Memory B cell (primary cell): Measurements from ENCODE around the gene ZC3HAV1.
A peak's percentile ranks its signal among the peaks of the same experiment; 100 is the strongest.
"Not testable (repeated sequence)": the region's sequence is repeated elsewhere in the genome, so short reads cannot be mapped to it uniquely, and the experiment has no call there.

ENCODE experiments used
- ATAC-seq: fragments of 150-1000 bp; cut with Tn5 transposase; 2 replicates; pipeline ENCODE4 v1.10.0; 2021; ENCODE audit warnings: low read depth, mild to moderate bottlenecking, moderate library complexity
- DNase-seq, 2 donors: peaks; one replicate each; pipeline ENCODE4 v3.0.0; 2022; ENCODE audit warnings: low spot score in 2 of 2
- H3K27ac Mint-ChIP-seq: one replicate; pipeline ENCODE4 v1.8.0; 2022; ENCODE audit warnings: mild to moderate bottlenecking, moderate library complexity, mixed read lengths
- H3K27me3 Mint-ChIP-seq: one replicate; pipeline ENCODE4 v1.8.0; 2022; ENCODE audit warnings: mixed read lengths
- H3K36me3 Mint-ChIP-seq: one replicate; pipeline ENCODE4 v1.8.0; 2022; ENCODE audit warnings: mild to moderate bottlenecking, mixed read lengths
- H3K4me1 Mint-ChIP-seq: one replicate; pipeline ENCODE4 v1.8.0; 2022; ENCODE audit warnings: mixed read lengths
- H3K4me3 Mint-ChIP-seq: one replicate; pipeline ENCODE4 v1.8.0; 2022; ENCODE audit warnings: mild to moderate bottlenecking, moderate library complexity, mixed read lengths
- H3K9me3 Mint-ChIP-seq: one replicate; pipeline ENCODE4 v1.8.0; 2022; ENCODE audit warnings: mixed read lengths

Gene ZC3HAV1

DNA sequence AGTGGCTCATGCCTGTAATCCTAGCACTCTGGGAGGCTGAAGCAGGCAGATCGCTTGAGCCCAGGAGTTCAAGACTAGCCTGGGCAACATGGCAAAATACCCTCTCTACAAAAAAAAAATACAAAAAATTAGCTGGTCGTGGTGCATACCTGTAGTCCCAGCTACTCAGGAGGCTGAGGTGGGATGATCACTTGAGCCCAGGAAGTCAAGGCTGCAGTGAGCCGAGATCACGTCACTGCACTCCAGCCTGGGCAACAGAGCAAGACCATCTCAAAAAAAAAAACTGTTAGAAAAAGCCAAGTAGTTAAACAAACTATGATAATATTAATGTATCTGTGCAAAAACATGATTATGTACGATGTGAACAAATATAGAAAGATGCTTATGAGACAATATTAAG lies 83.7 kb downstream of the ZC3HAV1 start:
- not testable (repeated sequence) for H3K4me3 Mint-ChIP-seq, H3K27ac Mint-ChIP-seq, ATAC-seq, DNase-seq, H3K4me1 Mint-ChIP-seq, H3K27me3 Mint-ChIP-seq, H3K9me3 Mint-ChIP-seq
- H3K36me3 Mint-ChIP-seq = peaks cover 11% of the 10 kb centered on the region

DNA sequence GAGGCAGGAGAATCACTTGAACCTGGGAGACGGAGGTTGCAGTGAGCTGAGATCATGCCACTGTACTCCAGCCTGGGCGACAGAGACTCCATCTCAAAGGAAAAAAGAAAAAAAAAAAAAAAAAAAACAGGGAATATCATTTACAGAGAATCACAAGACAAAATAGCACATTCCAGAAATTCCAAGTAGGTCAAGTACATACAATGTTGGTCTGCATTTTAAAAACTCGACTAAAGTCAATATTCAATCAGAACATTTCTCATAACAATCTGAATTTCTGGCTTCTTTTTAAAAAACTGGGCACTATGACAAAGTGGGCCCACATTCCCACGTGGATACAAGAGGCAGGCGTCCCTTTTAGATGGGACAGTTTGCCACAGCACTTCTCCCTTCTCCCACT lies 86.4 kb downstream of the ZC3HAV1 start:
- no peak overlapping the region for H3K4me3 Mint-ChIP-seq
- ATAC-seq (no peak), DNase-seq (no peak)
- no peaks in the 10 kb centered on the region for H3K27me3 Mint-ChIP-seq
- H3K9me3 Mint-ChIP-seq = no peaks in the 10 kb centered on the region
- peaks cover 4% of the 10 kb centered on the region for H3K36me3 Mint-ChIP-seq
- H3K27ac Mint-ChIP-seq = no peak overlapping the region
- H3K4me1 Mint-ChIP-seq = no peaks in the 10 kb centered on the region

GRCh38 chr7:139022286-139022685 lies 87.2 kb downstream of the ZC3HAV1 start:
- DNase-seq (no peak), ATAC-seq (no peak)
- Mint-ChIP-seq H3K4me3 (no peak overlapping the region), H3K36me3 (peaks cover 4% of the 10 kb centered on the region), H3K27me3 (no peaks in the 10 kb centered on the region), H3K27ac (no peak overlapping the region), H3K9me3 (no peaks in the 10 kb centered on the region), H3K4me1 (no peaks in the 10 kb centered on the region)

DNA sequence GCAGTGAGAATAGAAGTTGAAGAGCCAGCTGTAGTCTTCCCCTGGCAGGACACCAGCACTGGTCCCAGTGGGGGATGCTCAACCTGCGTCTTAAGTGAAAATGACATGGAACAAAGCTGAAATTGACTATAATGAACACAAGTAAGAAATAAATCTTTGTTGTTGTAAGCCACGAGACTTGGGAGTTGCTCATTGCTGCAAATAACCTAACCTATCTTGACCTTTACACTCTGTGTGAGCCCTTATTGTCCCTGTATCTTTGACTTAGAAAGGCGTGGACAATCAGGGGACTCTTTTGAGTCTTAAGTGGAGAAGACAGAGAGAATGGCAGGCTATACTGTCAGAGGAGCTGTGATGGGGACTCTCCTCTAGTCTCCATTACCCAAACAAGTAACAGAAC lies 90.6 kb downstream of the ZC3HAV1 start:
- no peak overlapping the region for H3K4me3 Mint-ChIP-seq
- H3K4me1 Mint-ChIP-seq = no peaks in the 10 kb centered on the region
- peaks cover 4% of the 10 kb centered on the region for H3K36me3 Mint-ChIP-seq
- peaks cover 3% of the 10 kb centered on the region for H3K27me3 Mint-ChIP-seq
- ATAC-seq (no peak), DNase-seq (no peak)
- H3K9me3 Mint-ChIP-seq = no peaks in the 10 kb centered on the region
- H3K27ac Mint-ChIP-seq = no peak overlapping the region

- H3K4me3 Mint-ChIP-seq = no peak overlapping the region
- peaks cover 6% of the 10 kb centered on the region for H3K27me3 Mint-ChIP-seq
- no peaks in the 10 kb centered on the region for H3K4me1 Mint-ChIP-seq
- H3K36me3 Mint-ChIP-seq = no peaks in the 10 kb centered on the region
- no peaks in the 10 kb centered on the region for H3K9me3 Mint-ChIP-seq
- peak; percentile 93 for ATAC-seq
- peak; percentile 13 to 51 for DNase-seq
- no peak overlapping the region for H3K27ac Mint-ChIP-seq
These were observed 92.5 kb downstream of the ZC3HAV1 start for GRCh38 chr7:139016931-139017511.

DNA sequence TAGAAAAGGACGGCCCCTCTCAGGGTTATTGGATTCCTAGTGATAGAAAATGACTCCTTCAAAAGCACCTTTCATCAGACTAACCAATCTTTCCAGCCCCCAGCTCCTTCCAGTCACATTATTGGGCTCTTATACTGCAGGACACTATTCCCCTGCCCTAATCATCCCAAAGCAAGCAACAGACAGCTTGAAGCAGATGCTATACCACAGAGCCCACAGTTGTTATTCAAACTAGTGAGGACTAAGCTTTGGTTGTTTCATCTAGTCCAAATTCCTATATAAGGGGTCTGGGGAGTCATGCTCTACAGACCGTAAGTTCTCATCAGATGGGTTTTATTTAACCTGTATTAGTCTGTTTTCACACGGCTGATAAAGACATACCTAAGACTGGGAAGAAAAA lies 98.1 kb downstream of the ZC3HAV1 start:
- Mint-ChIP-seq H3K27me3 (peaks cover 10% of the 10 kb centered on the region), H3K4me1 (no peaks in the 10 kb centered on the region), H3K9me3 (no peaks in the 10 kb centered on the region), H3K36me3 (no peaks in the 10 kb centered on the region), H3K27ac (no peak overlapping the region), H3K4me3 (no peak overlapping the region)
- ATAC-seq (no peak), DNase-seq (no peak)

DNA sequence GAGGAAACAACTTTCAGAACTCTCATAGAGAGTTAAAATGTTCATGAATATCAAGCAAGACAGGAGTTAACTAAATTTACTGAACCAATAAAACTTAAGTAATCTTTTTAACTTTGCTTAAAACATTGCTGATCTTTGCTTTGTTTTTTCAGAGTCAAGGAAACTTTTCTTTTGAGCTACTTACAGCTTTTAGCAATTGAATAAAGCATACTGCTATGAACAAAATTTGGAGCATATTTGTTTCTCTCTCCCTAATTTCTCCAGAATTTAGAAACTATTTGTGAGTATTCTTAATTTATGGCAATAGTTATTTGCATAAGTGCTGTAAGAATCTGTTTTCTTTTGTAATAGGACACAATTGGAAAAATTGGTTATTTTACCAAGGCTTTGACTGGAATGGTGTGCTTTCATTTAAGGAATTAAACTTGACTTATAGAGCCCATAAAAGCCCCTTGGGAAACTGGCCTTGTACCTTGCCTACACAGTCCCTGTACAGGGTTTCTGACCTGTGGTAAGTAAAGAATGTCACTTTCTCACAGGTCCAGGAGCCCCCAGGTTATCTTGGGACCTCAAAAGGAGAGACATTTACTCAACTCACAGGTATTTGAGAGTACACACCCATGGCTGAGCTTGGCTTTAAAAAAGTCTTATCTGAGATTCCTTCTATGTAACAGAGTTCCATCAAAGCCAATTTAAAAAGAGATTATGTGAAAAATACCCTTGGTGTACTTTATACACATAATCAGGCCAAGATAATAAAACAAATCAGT lies 105.0 kb downstream of the ZC3HAV1 start:
- H3K27ac Mint-ChIP-seq = no peak overlapping the region
- H3K27me3 Mint-ChIP-seq = no peaks in the 10 kb centered on the region
- ATAC-seq (no peak), DNase-seq (no peak)
- no peaks in the 10 kb centered on the region for H3K36me3 Mint-ChIP-seq
- no peak overlapping the region for H3K4me3 Mint-ChIP-seq
- H3K9me3 Mint-ChIP-seq = peaks cover 6% of the 10 kb centered on the region
- no peaks in the 10 kb centered on the region for H3K4me1 Mint-ChIP-seq

DNA sequence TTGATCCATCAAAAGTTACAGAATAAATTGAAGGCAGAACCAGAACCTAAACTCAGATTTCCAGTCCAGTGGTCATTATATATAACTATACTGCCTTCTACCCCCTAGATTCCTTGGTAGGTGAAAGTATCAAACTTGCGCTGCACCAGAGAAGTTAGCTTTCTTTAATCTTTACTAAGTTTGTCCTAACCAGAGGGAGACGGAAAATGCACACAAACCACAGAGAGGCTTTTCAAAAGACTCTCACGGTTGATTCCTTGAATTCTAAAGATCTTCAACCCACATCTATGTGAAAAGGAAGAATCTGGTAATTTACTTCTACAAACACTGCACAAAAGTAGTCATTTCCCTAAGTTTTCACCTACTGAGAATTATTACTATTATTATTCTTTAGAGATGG lies 110.1 kb downstream of the ZC3HAV1 start:
- H3K9me3 Mint-ChIP-seq = peaks cover 2% of the 10 kb centered on the region
- no peak overlapping the region for H3K4me3 Mint-ChIP-seq
- no peaks in the 10 kb centered on the region for H3K36me3 Mint-ChIP-seq
- no peaks in the 10 kb centered on the region for H3K4me1 Mint-ChIP-seq
- peaks cover 4% of the 10 kb centered on the region for H3K27me3 Mint-ChIP-seq
- ATAC-seq = no peak
- DNase-seq = no peak
- no peak overlapping the region for H3K27ac Mint-ChIP-seq
